Activated T-cell treated with anti-CD3 and anti-CD28 coated beads, Interleukin-2, amount 50 U/mL, for 24 hours (primary cell): ENCODE data around the gene SLC26A1.
A peak's percentile ranks its signal among the peaks of the same experiment; 100 is the strongest.
"Not testable (repeated sequence)": the region's sequence is repeated elsewhere in the genome, so short reads cannot be mapped to it uniquely, and the experiment has no call there.

Source experiments
- DNase-seq: peaks from one replicate; pipeline ENCODE4 v3.0.0-alpha.2; 2020
- H3K27ac Mint-ChIP-seq: 2 replicates; pipeline ENCODE4 v1.8.0; 2020; ENCODE audit warnings: mild to moderate bottlenecking, mixed read lengths
- H3K27me3 Mint-ChIP-seq: 2 replicates; pipeline ENCODE4 v1.8.0; 2020; ENCODE audit warnings: mixed read lengths
- H3K36me3 Mint-ChIP-seq: 2 replicates; pipeline ENCODE4 v1.8.0; 2020; ENCODE audit warnings: low read depth, mixed read lengths
- H3K4me1 Mint-ChIP-seq: 2 replicates; pipeline ENCODE4 v1.8.0; 2020; ENCODE audit warnings: low read depth, mixed read lengths
- H3K4me3 Mint-ChIP-seq: 2 replicates; pipeline ENCODE4 v1.8.0; 2020; ENCODE audit warnings: mild to moderate bottlenecking, moderate library complexity, mixed read lengths
- H3K9me3 Mint-ChIP-seq: 2 replicates; pipeline ENCODE4 v1.8.0; 2020; ENCODE audit warnings: mixed read lengths

Gene SLC26A1

DNA sequence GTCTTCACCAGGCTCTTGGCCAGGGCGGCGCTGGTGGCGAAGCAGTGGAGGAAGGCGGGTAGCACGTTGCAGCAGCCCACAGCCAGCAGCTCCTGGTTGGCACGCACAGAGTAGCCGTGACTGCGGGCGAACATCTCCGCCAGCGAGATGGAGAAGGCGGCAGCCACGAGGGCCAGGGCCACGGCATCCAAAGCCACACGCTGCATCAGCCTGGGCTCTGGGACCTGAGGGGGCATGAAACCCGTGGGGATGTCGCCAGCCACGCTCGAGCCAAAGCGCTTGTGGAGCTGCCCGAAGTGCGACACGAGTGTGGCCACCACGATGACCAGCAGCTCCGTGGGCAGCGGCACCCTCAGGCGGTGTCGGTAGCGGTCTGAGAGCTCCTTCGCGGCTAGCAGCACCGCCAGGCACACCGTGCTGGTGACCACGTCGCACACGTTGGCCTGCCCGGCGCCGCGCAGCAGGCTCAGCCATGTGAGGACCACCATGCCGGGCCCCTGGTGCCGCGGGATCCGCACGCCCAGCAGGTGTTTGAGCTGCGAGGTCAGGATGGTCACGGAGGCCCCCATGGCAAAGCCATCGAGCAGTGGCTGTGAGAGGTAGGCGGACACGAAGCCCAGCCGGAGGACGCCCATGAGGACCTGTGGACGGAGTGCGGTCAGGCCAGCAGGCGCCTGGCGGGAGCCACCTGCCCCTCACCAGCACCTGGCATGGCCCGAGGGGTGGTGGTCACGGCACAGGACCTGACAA, 3.3 kb downstream of the SLC26A1 start:
- Mint-ChIP-seq H3K27ac (no peak overlapping the region), H3K36me3 (peaks cover 6% of the 10 kb centered on the region), H3K4me1 (peaks cover 24% of the 10 kb centered on the region), H3K9me3 (no peaks in the 10 kb centered on the region), H3K4me3 (no peak overlapping the region), H3K27me3 (no peaks in the 10 kb centered on the region)
- DNase-seq: no peak

DNA sequence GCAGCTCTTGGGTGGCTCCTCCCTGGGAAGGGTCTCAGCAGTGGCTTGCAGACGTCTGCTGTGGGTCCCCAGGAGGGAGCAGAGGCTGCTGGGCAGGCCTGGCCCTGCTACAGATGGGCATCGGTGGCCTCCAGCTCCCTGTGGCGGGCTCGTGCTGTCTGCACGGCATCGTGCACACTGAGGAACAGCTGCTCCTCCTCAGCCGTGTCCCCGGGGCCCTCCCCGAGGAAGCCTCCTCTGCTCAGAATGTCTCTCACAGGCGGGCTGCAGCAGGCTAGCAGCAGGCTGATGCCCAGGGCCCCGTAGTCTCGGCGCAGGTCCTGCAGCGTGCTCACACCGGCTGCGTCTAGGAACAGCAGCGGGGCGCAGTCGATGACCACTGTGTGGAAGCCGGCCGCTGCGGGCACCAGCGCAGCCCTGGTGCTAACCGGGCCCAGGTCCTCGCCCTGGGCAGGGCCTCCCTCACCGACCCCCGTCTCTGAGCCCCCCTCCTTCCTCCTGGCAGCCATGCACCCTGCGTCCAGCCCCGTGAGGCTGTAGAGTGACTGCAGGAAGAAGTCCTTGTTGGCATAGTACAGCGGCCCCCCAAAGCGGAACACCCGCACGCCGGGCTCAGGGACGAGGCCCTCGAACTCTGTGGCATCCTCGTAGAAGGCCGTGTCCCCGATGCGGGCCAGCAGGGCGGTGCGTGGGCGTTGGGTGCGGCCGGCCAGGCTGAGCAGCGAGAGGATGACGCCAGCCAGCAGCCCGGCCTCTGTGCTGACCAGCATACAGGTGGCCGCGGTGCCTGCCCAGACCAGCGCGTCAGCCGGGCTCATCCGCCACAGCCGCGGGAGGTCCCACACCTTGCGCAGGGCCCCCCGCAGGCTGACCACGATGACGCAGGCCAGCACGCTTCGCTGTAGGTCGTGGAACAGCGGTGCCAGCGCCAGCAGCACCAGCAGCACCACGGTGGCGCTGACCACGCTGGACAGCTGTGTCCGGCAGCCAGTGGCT, 4.2 kb downstream of the SLC26A1 start:
- H3K27ac Mint-ChIP-seq: no peak overlapping the region
- H3K27me3 Mint-ChIP-seq: no peaks in the 10 kb centered on the region
- no peaks in the 10 kb centered on the region for H3K9me3 Mint-ChIP-seq
- no peak overlapping the region for H3K4me3 Mint-ChIP-seq
- H3K36me3 Mint-ChIP-seq: peaks cover 6% of the 10 kb centered on the region
- H3K4me1 Mint-ChIP-seq: peaks cover 30% of the 10 kb centered on the region
- DNase-seq: no peak

DNA sequence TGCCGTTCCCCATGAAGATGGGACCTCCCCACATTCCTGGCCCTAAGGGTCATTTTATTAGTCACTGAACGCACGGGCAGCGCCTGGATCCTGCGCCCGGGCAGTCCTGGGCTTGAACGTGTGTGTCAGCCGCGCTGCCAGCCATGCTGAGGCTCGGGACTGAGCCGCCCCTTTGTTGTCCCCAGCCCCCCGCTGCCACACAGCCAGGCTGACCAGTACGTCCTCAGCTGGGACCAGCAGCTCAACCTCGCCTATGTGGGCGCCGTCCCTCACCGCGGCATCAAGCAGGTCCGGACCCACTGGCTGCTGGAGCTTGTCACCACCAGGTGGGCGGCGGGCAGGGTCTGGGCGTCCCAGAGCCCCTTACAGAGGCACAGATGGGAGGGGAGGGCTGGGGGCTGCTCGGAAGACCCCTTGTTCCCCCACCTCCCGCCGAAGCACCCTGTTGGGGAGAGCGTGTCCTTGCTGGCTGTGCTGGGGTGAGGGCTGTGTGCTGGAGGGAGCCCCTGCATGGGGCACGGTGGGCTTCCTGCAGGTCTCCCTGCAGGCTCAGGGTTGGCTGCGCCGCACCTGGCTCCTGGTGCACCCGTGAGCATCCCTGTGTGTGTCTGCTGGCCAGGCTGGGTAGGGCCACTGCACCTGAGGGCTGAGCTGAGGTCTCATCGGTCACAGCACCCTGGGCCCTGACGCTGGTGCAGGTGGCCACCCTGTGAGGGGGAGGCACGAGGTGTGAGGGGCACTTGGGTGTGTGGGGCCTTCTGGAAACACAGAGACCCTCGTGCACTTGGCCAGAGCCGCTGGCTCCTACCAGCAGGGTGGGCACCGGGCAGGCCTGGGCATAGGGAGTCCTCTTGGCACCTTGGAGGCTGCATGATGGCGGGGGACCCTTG, 5.3 kb downstream of the SLC26A1 start:
- Mint-ChIP-seq H3K27ac (peak overlapping the region; percentile 69), H3K4me1 (peaks cover 30% of the 10 kb centered on the region), H3K4me3 (peak overlapping the region; percentile 79), H3K27me3 (no peaks in the 10 kb centered on the region), H3K9me3 (no peaks in the 10 kb centered on the region), H3K36me3 (peaks cover 6% of the 10 kb centered on the region)
- DNase-seq: no peak

DNA sequence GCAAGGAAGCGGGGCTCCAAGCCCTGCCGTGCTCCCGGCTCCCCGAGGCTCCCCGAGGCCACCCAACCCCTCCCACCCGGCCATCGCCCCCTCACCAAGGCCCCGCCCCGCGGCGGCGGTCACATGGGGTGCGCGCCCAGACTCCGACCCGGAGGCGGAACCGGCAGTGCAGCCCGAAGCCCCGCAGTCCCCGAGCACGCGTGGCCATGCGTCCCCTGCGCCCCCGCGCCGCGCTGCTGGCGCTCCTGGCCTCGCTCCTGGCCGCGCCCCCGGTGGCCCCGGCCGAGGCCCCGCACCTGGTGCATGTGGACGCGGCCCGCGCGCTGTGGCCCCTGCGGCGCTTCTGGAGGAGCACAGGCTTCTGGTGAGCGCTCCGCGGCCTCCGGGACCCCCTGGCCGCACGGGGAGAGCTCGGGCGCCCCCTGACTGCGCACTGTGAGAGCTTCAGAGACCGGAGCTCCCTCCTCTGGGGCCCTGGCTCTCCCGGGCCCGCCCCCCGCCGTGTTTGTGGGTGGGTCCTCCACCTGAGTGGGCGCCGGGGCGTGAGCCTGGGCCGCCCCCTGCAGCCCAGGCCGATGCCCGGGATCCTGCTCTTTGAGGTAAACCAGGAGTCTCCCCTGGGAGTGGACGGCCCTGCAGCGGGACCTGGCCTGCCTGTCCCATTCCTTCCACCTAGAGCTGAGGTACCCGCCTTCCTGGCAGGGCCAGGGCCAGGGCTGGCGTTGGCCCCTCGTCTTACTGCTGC, 6.2 kb downstream of the SLC26A1 start, which contains the start of gene IDUA:
Gene IDUA, plus strand, starts transcription at position 166 of the 745 bp plus-strand sequence. Its CDS starts 41 bp downstream, at position 207.
- DNase-seq: peak; percentile 90
- H3K9me3 Mint-ChIP-seq: no peaks in the 10 kb centered on the region
- peaks cover 30% of the 10 kb centered on the region for H3K4me1 Mint-ChIP-seq
- H3K4me3 Mint-ChIP-seq: peak within 1 kb of the TSS; percentile 85
- no peaks in the 10 kb centered on the region for H3K27me3 Mint-ChIP-seq
- peak within 1 kb of the TSS; percentile 89 for H3K27ac Mint-ChIP-seq
- peaks cover 6% of the 10 kb centered on the region for H3K36me3 Mint-ChIP-seq

DNA sequence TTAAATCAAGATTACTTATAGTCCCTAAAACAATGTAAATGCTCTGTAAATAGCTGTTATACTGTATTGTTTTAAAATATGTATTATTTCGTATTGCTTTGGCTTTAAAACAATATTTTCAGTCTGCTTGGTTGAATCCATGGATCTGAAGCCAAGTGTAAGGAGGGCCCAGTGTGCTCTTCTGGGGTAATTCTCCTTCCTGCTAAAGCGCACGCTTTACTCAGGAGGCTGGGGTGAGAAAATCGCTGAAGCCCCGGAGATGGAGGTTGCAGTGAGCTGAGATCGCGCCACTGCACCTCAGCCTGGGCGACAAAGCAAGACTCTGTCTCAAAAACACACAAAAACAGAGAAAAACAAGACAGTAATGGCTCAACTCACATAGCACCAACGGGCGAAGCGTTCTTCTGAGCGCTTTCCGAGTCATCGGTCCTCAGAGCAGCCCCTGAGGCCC, 6.8 kb downstream of the SLC26A1 start:
- DNase-seq: no peak
- Mint-ChIP-seq H3K4me3 (peak overlapping the region; percentile 85), H3K4me1 (peaks cover 30% of the 10 kb centered on the region), H3K27me3 (no peaks in the 10 kb centered on the region), H3K9me3 (no peaks in the 10 kb centered on the region), H3K27ac (peak overlapping the region; percentile 89), H3K36me3 (peaks cover 6% of the 10 kb centered on the region)

DNA sequence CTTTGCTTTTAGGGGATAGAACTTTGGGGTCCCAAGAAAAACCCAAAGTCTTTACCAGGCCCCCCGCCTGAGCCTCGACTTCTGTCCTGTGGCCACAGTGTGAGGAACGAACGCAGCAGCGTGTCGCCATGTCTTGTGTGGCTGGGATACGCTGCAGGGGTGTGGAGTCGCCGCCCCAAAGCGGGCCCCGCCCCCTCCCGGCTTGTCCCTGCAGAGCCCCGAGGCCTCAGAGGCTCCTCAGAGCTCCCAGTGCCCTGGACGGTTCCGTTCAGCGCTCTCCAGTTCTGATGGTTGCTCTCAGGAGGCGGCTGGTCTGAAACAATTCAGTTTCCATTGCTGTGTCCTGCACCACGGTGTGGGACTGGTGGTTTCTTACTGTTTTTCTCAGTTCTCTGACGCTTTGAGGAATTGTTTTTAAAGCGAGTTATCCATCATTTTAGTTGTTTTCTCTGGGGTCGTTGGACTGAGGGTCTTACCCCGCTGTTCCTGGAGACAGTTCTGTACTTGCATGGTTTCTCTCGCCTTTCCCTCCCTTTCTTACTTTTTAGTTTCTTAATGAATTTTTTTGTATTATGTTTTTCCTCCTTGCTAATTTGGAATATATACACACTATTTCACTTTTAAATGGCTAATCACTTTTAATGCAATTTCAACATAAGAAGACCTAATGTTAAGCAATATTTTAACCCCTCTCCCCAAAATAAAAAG, 7.9 kb downstream of the SLC26A1 start:
- Mint-ChIP-seq H3K9me3 (no peaks in the 10 kb centered on the region), H3K4me1 (peaks cover 30% of the 10 kb centered on the region), H3K27ac (no peak overlapping the region), H3K4me3 (peak overlapping the region; percentile 85), H3K36me3 (peaks cover 2% of the 10 kb centered on the region), H3K27me3 (no peaks in the 10 kb centered on the region)
- DNase-seq: peak; percentile 82

DNA sequence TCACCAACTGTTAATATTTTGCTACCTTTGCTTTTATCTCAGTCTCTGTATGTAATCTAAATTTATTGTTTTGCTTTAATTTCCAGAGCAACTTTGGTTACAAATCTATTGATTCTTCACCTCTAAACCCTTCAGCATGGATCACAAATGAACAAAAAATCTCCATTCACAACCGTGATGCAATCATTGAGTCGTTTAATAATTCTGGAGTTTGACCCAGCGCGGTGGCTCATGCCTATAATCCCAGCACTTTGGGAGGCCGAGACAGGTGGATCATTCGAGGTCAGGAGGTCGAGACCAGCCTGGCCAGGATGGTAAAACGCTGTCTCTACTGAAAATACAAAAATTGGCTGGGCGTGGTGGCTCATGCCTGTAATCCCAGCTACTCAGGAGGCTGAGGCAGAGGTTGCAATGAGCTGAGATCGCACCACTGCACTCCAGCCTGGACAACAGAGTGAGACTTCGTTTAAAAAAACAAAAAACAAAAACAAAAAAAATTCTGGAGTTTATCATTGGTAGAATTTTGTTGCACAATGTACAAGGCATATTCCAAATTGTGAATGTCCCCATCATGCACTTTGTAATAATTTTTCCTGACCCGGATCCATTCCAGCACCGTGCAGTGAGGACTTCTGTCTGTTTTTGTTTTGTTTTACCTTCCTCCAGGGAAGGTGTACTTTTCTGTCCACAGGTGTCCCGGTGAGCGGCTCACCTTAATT, 8.7 kb downstream of the SLC26A1 start:
- no peak overlapping the region for H3K27ac Mint-ChIP-seq
- peak overlapping the region; percentile 60 for H3K4me3 Mint-ChIP-seq
- peaks cover under 1% of the 10 kb centered on the region for H3K36me3 Mint-ChIP-seq

DNA sequence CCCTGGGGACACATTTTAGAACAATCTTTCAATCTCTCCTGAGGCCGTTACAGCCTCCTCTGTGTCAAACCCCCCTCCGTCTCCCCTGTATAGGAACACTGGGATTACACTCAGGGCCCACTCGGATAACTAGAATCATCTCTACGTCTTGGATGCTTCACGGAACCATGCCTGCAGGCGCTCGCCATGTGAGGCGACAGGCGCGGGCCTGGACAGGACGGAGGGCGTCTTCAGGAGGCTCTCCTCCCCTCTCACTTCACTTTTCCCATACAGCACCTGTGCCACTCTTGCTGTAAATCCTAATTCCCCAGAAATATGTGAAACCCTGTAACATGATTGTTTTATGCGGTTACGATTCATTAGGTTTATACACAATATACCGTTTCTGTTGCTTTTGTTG, 10.4 kb downstream of the SLC26A1 start:
- H3K9me3 Mint-ChIP-seq: no peaks in the 10 kb centered on the region
- no peaks in the 10 kb centered on the region for H3K36me3 Mint-ChIP-seq
- DNase-seq: no peak
- H3K27ac Mint-ChIP-seq: no peak overlapping the region
- H3K4me1 Mint-ChIP-seq: peaks cover 25% of the 10 kb centered on the region
- no peaks in the 10 kb centered on the region for H3K27me3 Mint-ChIP-seq
- H3K4me3 Mint-ChIP-seq: no peak overlapping the region

More for the DNA sequence above, 8.7 kb downstream of the SLC26A1 start:
- no peaks in the 10 kb centered on the region for H3K9me3 Mint-ChIP-seq
- peaks cover 30% of the 10 kb centered on the region for H3K4me1 Mint-ChIP-seq
- DNase-seq: no peak
- H3K27me3 Mint-ChIP-seq: no peaks in the 10 kb centered on the region

DNA sequence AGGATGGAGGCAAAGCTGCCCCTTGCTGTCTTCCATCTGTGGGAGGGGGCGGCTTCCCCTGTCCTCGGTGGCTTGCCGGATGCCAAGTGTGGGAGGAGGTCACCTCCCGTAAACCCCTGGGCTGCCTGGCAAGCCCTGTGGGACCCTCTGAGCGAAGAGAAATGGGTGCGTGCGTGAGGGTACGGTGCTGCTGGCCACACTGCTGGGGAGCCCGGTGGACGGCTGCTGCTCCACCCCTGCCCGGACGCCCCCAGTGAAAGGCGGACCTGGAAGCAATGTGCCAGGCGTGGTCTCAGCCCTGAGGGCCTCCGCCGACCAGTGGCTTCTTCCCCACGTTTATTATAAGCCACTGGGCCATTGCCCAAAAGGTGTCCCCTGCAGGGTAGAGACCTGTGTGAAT, 10.9 kb downstream of the SLC26A1 start:
- DNase-seq: no peak
- Mint-ChIP-seq H3K4me1 (peaks cover 21% of the 10 kb centered on the region), H3K27ac (no peak overlapping the region), H3K4me3 (no peak overlapping the region), H3K36me3 (no peaks in the 10 kb centered on the region), H3K9me3 (no peaks in the 10 kb centered on the region), H3K27me3 (no peaks in the 10 kb centered on the region)

DNA sequence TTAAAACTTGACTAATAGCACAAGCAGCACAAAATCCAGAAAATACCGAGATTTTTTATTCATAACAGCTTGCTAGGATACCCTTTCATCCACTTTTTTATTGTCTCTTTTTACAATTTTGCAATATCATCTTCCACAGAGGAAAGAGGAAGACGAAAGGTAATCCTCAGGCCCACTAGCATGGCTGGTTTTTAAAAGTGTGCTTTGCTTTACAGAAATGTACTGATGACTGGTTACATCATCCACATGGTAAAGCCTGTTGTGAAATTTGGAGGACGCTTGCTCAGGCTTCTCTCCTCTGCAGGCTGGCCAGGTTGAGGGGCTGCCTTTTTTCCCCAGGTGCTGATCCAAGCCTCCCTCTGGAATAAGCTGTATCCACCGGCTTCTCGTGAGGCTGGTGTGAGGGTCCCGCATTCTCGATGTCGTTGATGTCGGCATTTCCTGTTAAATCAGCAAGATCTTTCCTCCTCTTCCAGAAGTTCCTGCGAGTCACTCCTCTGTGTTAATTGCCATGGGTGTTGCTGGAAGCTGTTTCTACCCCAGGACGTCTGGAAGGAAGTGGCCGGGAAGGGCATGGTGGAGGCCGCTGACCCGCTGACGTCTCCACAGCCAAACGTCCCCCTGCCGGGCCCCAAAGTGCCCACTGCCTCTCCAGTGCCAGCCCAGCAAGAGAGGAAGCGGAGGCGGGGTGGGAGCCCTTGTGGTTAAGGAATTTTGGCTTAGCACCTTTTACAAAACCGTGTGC, 14.1 kb downstream of the SLC26A1 start:
- Mint-ChIP-seq H3K4me3 (no peak overlapping the region), H3K9me3 (no peaks in the 10 kb centered on the region), H3K27ac (no peak overlapping the region), H3K36me3 (no peaks in the 10 kb centered on the region), H3K4me1 (peaks cover under 1% of the 10 kb centered on the region), H3K27me3 (no peaks in the 10 kb centered on the region)
- DNase-seq: no peak

DNA sequence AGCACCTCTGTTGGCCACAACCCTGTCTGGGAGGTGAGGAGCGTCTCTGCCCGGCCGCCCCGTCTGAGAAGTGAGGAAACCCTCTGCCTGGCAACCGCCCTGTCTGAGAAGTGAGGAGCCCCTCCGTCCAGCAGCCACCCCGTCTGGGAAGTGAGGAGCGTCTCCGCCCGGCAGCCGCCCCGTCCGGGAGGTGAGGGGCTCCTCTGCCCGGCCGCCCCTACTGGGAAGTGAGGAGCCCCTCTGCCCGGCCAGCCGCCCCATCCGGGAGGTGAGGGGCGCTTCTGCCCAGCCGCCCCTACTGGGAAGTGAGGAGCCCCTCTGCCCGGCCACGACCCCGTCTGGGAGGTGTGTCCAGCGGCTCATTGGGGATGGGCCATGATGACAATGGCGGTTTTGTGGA, 17.2 kb downstream of the SLC26A1 start:
- H3K4me3 Mint-ChIP-seq, H3K27me3 Mint-ChIP-seq, H3K9me3 Mint-ChIP-seq: not testable (repeated sequence)

DNA sequence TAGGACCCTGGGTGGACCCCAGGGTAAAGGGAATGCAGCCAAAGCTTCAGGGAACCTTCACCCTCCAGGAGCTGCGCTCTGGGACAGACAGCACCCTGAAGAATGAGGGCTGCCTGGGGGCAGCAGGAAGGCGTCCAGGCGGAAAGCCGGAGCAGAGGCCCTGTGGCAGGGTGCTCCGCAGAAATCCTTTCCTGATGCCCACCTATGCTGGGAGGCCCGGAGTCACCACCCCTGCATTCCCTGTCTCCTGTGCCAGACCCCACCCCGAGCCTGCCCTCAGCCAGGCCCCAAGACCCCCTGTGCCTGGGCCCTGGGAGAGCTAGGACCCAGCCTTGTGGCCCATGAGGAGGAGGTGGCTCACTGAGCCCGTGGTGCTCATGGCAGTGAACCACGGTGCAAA, 18.5 kb downstream of the SLC26A1 start:
- peaks cover 16% of the 10 kb centered on the region for H3K4me1 Mint-ChIP-seq
- no peak overlapping the region for H3K4me3 Mint-ChIP-seq
- no peaks in the 10 kb centered on the region for H3K9me3 Mint-ChIP-seq
- no peak overlapping the region for H3K27ac Mint-ChIP-seq
- no peaks in the 10 kb centered on the region for H3K27me3 Mint-ChIP-seq
- H3K36me3 Mint-ChIP-seq: no peaks in the 10 kb centered on the region
- DNase-seq: no peak

More for the DNA sequence above, 17.2 kb downstream of the SLC26A1 start:
- not testable (repeated sequence) for H3K4me1 Mint-ChIP-seq, DNase-seq, H3K27ac Mint-ChIP-seq, H3K36me3 Mint-ChIP-seq
